Activated CD4-positive, alpha-beta T cell treated with anti-CD3 and anti-CD28 coated beads, Interleukin-2, amount 10 ng/mL, durations not matched to agents 7 days and 5 days (primary cell): ENCODE measurements around the gene AZGP1. TPM values are rescaled to one million over a fixed set of nuclear protein-coding genes. Genes with fewer than 3 reads are reported as not detected.
A peak's percentile ranks its signal among the peaks of the same experiment; 100 is the strongest.

Source experiments
- CTCF ChIA-PET: fragments of 350-600 bp; sonication (Branson Sonifier 250); formaldehyde crosslinking; loops from one replicate; lab custom pipeline; 2021; ENCODE audit warnings: antibody characterized with exemption; lab: Charles Lee
- POLR2A ChIA-PET: fragments of 350-600 bp; sonication (Branson Sonifier 250); formaldehyde crosslinking; loops from one replicate; lab custom pipeline; 2021; ENCODE audit warnings: antibody characterized with exemption; lab: Charles Lee
- DNase-seq: peaks from one replicate; pipeline ENCODE4 v3.0.0-alpha.2; 2020
- H3K27ac Mint-ChIP-seq: one replicate; pipeline ENCODE4 v1.8.0; 2021; ENCODE audit warnings: mild to moderate bottlenecking, moderate library complexity, mixed read lengths
- H3K27me3 Mint-ChIP-seq: one replicate; pipeline ENCODE4 v1.8.0; 2021; ENCODE audit warnings: mixed read lengths
- H3K36me3 Mint-ChIP-seq: one replicate; pipeline ENCODE4 v1.8.0; 2021; ENCODE audit warnings: low read depth, mixed read lengths
- H3K4me1 Mint-ChIP-seq: one replicate; pipeline ENCODE4 v1.8.0; 2021; ENCODE audit warnings: mixed read lengths
- H3K4me3 Mint-ChIP-seq: one replicate; pipeline ENCODE4 v1.8.0; 2021; ENCODE audit warnings: mild to moderate bottlenecking, moderate library complexity, mixed read lengths
- H3K9me3 Mint-ChIP-seq: one replicate; pipeline ENCODE4 v1.8.0; 2021; ENCODE audit warnings: mixed read lengths
- total RNA-seq, 2 experiments: library from RNA; stranded (reverse); gene quantifications; one replicate each; pipeline ENCODE4 v1.2.3, GENCODE V29; 2021

AZGP1 gene
- total RNA-seq: not detected

GRCh38 chr7:99975782-99976521 is at the start of gene AZGP1:
Gene AZGP1 (minus strand): TSS chr7:99976031. CDS start chr7:99976020, 11 bp downstream.
- H3K9me3 Mint-ChIP-seq: no peaks in the 10 kb centered on the region
- ChIA-PET POLR2A (no interaction called here), CTCF (no interaction called here)
- peaks cover 8% of the 10 kb centered on the region for H3K27me3 Mint-ChIP-seq
- no peak within 1 kb of the TSS for H3K4me3 Mint-ChIP-seq
- no peaks in the 10 kb centered on the region for H3K36me3 Mint-ChIP-seq
- peaks cover 11% of the 10 kb centered on the region for H3K4me1 Mint-ChIP-seq
- no peak within 1 kb of the TSS for H3K27ac Mint-ChIP-seq
- no peak for DNase-seq

- Mint-ChIP-seq H3K9me3 (no peaks in the 10 kb centered on the region), H3K4me3 (no peak overlapping the region), H3K36me3 (peaks cover 38% of the 10 kb centered on the region), H3K27me3 (no peaks in the 10 kb centered on the region), H3K27ac (no peak overlapping the region), H3K4me1 (peaks cover 22% of the 10 kb centered on the region)
- no peak for DNase-seq
- POLR2A ChIA-PET: no interaction called here
- CTCF ChIA-PET: no interaction called here
These were observed 48.3 kb upstream of the AZGP1 start for GRCh38 chr7:100024020-100024619.

GRCh38 chr7:100023526-100023925 is 47.7 kb upstream of the AZGP1 start:
- peaks cover 28% of the 10 kb centered on the region for H3K4me1 Mint-ChIP-seq
- DNase-seq: no peak
- H3K27me3 Mint-ChIP-seq: no peaks in the 10 kb centered on the region
- ChIA-PET CTCF (interaction anchor here (0.6 kb wide), 2 partner anchors 52 to 54 kb away, joined by 4 to 5 read pairs; no protein-coding TSS in a partner anchor), POLR2A (no interaction called here)
- no peak overlapping the region for H3K27ac Mint-ChIP-seq
- peaks cover 38% of the 10 kb centered on the region for H3K36me3 Mint-ChIP-seq
- no peaks in the 10 kb centered on the region for H3K9me3 Mint-ChIP-seq
- no peak overlapping the region for H3K4me3 Mint-ChIP-seq

- Mint-ChIP-seq H3K27me3 (no peaks in the 10 kb centered on the region), H3K4me1 (peaks cover 34% of the 10 kb centered on the region), H3K4me3 (no peak overlapping the region), H3K9me3 (no peaks in the 10 kb centered on the region), H3K27ac (no peak overlapping the region), H3K36me3 (peaks cover 39% of the 10 kb centered on the region)
- ChIA-PET CTCF (interaction anchor here (1.0 to 2.0 kb wide), 3 partner anchors 10 to 43 kb away, joined by 3 to 6 read pairs (median 4); no protein-coding TSS in a partner anchor), POLR2A (no interaction called here)
- no peak for DNase-seq
These were observed 46.8 kb upstream of the AZGP1 start for GRCh38 chr7:100022621-100023020.

- no peak overlapping the region for H3K4me3 Mint-ChIP-seq
- ChIA-PET POLR2A (no interaction called here), CTCF (interaction anchor here (0.6 to 2.0 kb wide), 8 partner anchors 12 to 644 kb away, joined by 3 to 6 read pairs (median 4); no protein-coding TSS in a partner anchor)
- no peak overlapping the region for H3K27ac Mint-ChIP-seq
- peaks cover 36% of the 10 kb centered on the region for H3K36me3 Mint-ChIP-seq
- H3K27me3 Mint-ChIP-seq: no peaks in the 10 kb centered on the region
- no peaks in the 10 kb centered on the region for H3K9me3 Mint-ChIP-seq
- no peak for DNase-seq
- H3K4me1 Mint-ChIP-seq: peaks cover 44% of the 10 kb centered on the region
These were observed 45.5 kb upstream of the AZGP1 start for GRCh38 chr7:100021297-100021696.

- Mint-ChIP-seq H3K9me3 (no peaks in the 10 kb centered on the region), H3K27ac (no peak overlapping the region), H3K4me3 (no peak overlapping the region), H3K27me3 (no peaks in the 10 kb centered on the region), H3K4me1 (peaks cover 48% of the 10 kb centered on the region), H3K36me3 (peaks cover 29% of the 10 kb centered on the region)
- CTCF ChIA-PET: interaction anchor here (0.7 kb wide), 1 partner anchor 687 kb away, joined by 3 read pairs; no protein-coding TSS in a partner anchor
- POLR2A ChIA-PET: no interaction called here
- DNase-seq: no peak
These were observed 44.1 kb upstream of the AZGP1 start for GRCh38 chr7:100019908-100020307.

- peaks cover 53% of the 10 kb centered on the region for H3K4me1 Mint-ChIP-seq
- CTCF ChIA-PET: interaction anchor here (0.6 to 2.1 kb wide), 4 partner anchors 12 to 104 kb away, joined by 3 to 7 read pairs (median 4); no protein-coding TSS in a partner anchor
- H3K4me3 Mint-ChIP-seq: no peak overlapping the region
- no peaks in the 10 kb centered on the region for H3K9me3 Mint-ChIP-seq
- POLR2A ChIA-PET: no interaction called here
- H3K36me3 Mint-ChIP-seq: peaks cover 14% of the 10 kb centered on the region
- no peak overlapping the region for H3K27ac Mint-ChIP-seq
- DNase-seq: no peak
- no peaks in the 10 kb centered on the region for H3K27me3 Mint-ChIP-seq
These were observed 42.0 kb upstream of the AZGP1 start for GRCh38 chr7:100017875-100018274.

GRCh38 chr7:100017300-100017699 is 41.5 kb upstream of the AZGP1 start:
- H3K4me1 Mint-ChIP-seq: peaks cover 54% of the 10 kb centered on the region
- H3K4me3 Mint-ChIP-seq: no peak overlapping the region
- CTCF ChIA-PET: interaction anchor here (0.5 to 2.1 kb wide), 5 partner anchors 12 to 111 kb away, joined by 3 to 7 read pairs (median 4); no protein-coding TSS in a partner anchor
- POLR2A ChIA-PET: no interaction called here
- H3K36me3 Mint-ChIP-seq: peaks cover 10% of the 10 kb centered on the region
- DNase-seq: no peak
- no peak overlapping the region for H3K27ac Mint-ChIP-seq
- H3K9me3 Mint-ChIP-seq: no peaks in the 10 kb centered on the region
- no peaks in the 10 kb centered on the region for H3K27me3 Mint-ChIP-seq

- H3K9me3 Mint-ChIP-seq: no peaks in the 10 kb centered on the region
- ChIA-PET CTCF (interaction anchor here (2.1 kb wide), 1 partner anchor 37 kb away, joined by 7 read pairs; no protein-coding TSS in a partner anchor), POLR2A (interaction anchor here (0.5 kb wide), 1 partner anchor 10 kb away, joined by 3 read pairs; no protein-coding TSS in a partner anchor)
- peaks cover 6% of the 10 kb centered on the region for H3K36me3 Mint-ChIP-seq
- H3K4me3 Mint-ChIP-seq: peak overlapping the region; percentile 95
- H3K27me3 Mint-ChIP-seq: no peaks in the 10 kb centered on the region
- H3K27ac Mint-ChIP-seq: peak overlapping the region; percentile 96
- peaks cover 50% of the 10 kb centered on the region for H3K4me1 Mint-ChIP-seq
- no peak for DNase-seq
These were observed 40.5 kb upstream of the AZGP1 start for GRCh38 chr7:100016215-100016901.

- ChIA-PET POLR2A (interaction anchor here (0.7 kb wide), 1 partner anchor 414 kb away, joined by 3 read pairs; no protein-coding TSS in a partner anchor), CTCF (interaction anchor here (0.6 to 3.9 kb wide), 6 partner anchors 11 to 99 kb away, joined by 3 to 11 read pairs (median 4); no protein-coding TSS in a partner anchor)
- Mint-ChIP-seq H3K9me3 (no peaks in the 10 kb centered on the region), H3K27me3 (no peaks in the 10 kb centered on the region), H3K4me3 (peak within 1 kb of the TSS; percentile 95), H3K36me3 (peaks cover 6% of the 10 kb centered on the region), H3K4me1 (peaks cover 48% of the 10 kb centered on the region), H3K27ac (peak within 1 kb of the TSS; percentile 96)
- DNase-seq: peak; percentile 88
These were observed 39.7 kb upstream of the AZGP1 start, which contains the start of gene ZKSCAN1 for GRCh38 chr7:100015232-100016214. Gene ZKSCAN1 (plus strand): TSS chr7:100015596. CDS start chr7:100023507, 7,911 bp downstream.

GRCh38 chr7:100013328-100013676 is 37.5 kb upstream of the AZGP1 start:
- Mint-ChIP-seq H3K4me1 (peaks cover 37% of the 10 kb centered on the region), H3K4me3 (no peak overlapping the region), H3K27ac (no peak overlapping the region), H3K36me3 (peaks cover 6% of the 10 kb centered on the region), H3K27me3 (no peaks in the 10 kb centered on the region), H3K9me3 (no peaks in the 10 kb centered on the region)
- ChIA-PET POLR2A (no interaction called here), CTCF (interaction anchor here (0.6 to 3.9 kb wide), 2 partner anchors 9 to 13 kb away, joined by 6 to 11 read pairs; no protein-coding TSS in a partner anchor)
- no peak for DNase-seq
